IMR-90 (cell line): ENCODE results near the gene HYOU1. TPM values are rescaled to one million over a fixed set of nuclear protein-coding genes. Genes with fewer than 3 reads are reported as not detected.

ENCODE experiments used
- ATAC-seq: fragments of 200-7000 bp; cut with Tn5 transposase; 2 replicates; pipeline ENCODE4 v1.9.1; 2020; ENCODE audit warnings: low read depth, mild to moderate bottlenecking, moderate library complexity
- BruUV-seq: library from RNA; stranded (reverse); fragments of 400-500 nt; replicated peaks from 2 replicates; lab custom pipeline; 2021; lab: Mats Ljungman, UMichigan
- CTCF ChIA-PET: fragments of 300-600 bp; formaldehyde crosslinking; extraction: SDS; loops from one replicate; lab custom pipeline; 2021; ENCODE audit warnings: antibody characterized with exemption; lab: Yijun Ruan, JAX
- POLR2A ChIA-PET: fragments of 300-600 bp; sonication (Branson Sonifier 250); formaldehyde crosslinking; loops from one replicate; lab custom pipeline; 2022; ENCODE audit warnings: antibody characterized with exemption; ENCODE audit not compliant: unreplicated experiment; lab: Charles Lee
- DNase-seq: peaks from one replicate; pipeline ENCODE4 v3.0.0; 2013
- H2AFZ ChIP-seq: replicated peaks from 2 replicates; pipeline ENCODE3; 2013; ENCODE audit warnings: low read length, mild to moderate bottlenecking; ENCODE audit not compliant: poor library complexity
- H2AK5ac ChIP-seq: 2 replicates; pipeline ENCODE4 v1.6.1; 2013; ENCODE audit warnings: low read depth, low read length, inconsistent platforms
- H2AK9ac ChIP-seq: replicated peaks from 2 replicates; pipeline ENCODE3; 2013; ENCODE audit warnings: mild to moderate bottlenecking, low read depth, low read length, moderate library complexity; ENCODE audit not compliant: poor library complexity
- H2BK120ac ChIP-seq: 2 replicates; pipeline ENCODE4 v1.6.1; 2013; ENCODE audit warnings: low read depth, low read length, inconsistent platforms
- H2BK15ac ChIP-seq: 3 replicates; pipeline ENCODE4 v1.6.1; 2013; ENCODE audit warnings: low read depth, low read length, inconsistent platforms
- H2BK20ac ChIP-seq: 2 replicates; pipeline ENCODE4 v1.6.1; 2013; ENCODE audit warnings: low read depth, mild to moderate bottlenecking, inconsistent platforms, low read length, moderate library complexity
- H2BK5ac ChIP-seq: 2 replicates; pipeline ENCODE4 v1.6.1; 2013; ENCODE audit warnings: mild to moderate bottlenecking, low read depth, low read length, inconsistent platforms; ENCODE audit not compliant: poor library complexity, severe bottlenecking
- H3K14ac ChIP-seq: replicated peaks from 2 replicates; pipeline ENCODE4 v1.6.1; 2013; ENCODE audit warnings: low read depth, low read length, inconsistent platforms
- H3K18ac ChIP-seq: 2 replicates; pipeline ENCODE4 v1.6.1; 2013; ENCODE audit warnings: low read depth, low read length, control low read depth
- H3K23ac ChIP-seq: 2 replicates; pipeline ENCODE4 v1.6.1; 2013; ENCODE audit warnings: low read depth, low read length, inconsistent platforms
- H3K27ac ChIP-seq: 2 replicates; pipeline ENCODE4 v1.5.1; 2013; ENCODE audit warnings: mild to moderate bottlenecking, control low read depth, low read length; ENCODE audit not compliant: insufficient read depth
- H3K27me3 ChIP-seq: 2 replicates; pipeline ENCODE4 v1.6.1; 2013; ENCODE audit warnings: low read length; ENCODE audit not compliant: control insufficient read depth, insufficient read depth
- H3K36me3 ChIP-seq: 2 replicates; pipeline ENCODE4 v1.6.1; 2013; ENCODE audit warnings: low read length, mixed read lengths; ENCODE audit not compliant: control insufficient read depth, insufficient read depth
- H3K4ac ChIP-seq: 2 replicates; pipeline ENCODE4 v1.6.1; 2013; ENCODE audit warnings: low read depth, low read length, inconsistent platforms
- H3K4me1 ChIP-seq: 2 replicates; pipeline ENCODE4 v1.6.1; 2013; ENCODE audit warnings: low read length, mixed read lengths; ENCODE audit not compliant: control insufficient read depth, insufficient read depth
- H3K4me2 ChIP-seq: 2 replicates; pipeline ENCODE4 v1.6.1; 2013; ENCODE audit warnings: low read depth, mild to moderate bottlenecking, control low read depth, low read length, moderate library complexity
- H3K4me3 ChIP-seq: 2 replicates; pipeline ENCODE4 v1.5.1; 2013; ENCODE audit warnings: low read depth, mild to moderate bottlenecking, control low read depth, low read length, moderate library complexity; ENCODE audit not compliant: insufficient read depth
- H3K56ac ChIP-seq: 2 replicates; pipeline ENCODE4 v1.6.1; 2013; ENCODE audit warnings: low read length, inconsistent platforms; ENCODE audit not compliant: insufficient read depth; ENCODE audit errors: extremely low read depth
- H3K79me1 ChIP-seq, 2 experiments: 2 replicates each; pipeline ENCODE4 v1.6.1; 2013; ENCODE audit warnings: low read length in 2 of 2, inconsistent platforms in 1 of 2, low read depth in 1 of 2
- H3K9ac ChIP-seq: 2 replicates; pipeline ENCODE4 v1.6.1; 2013; ENCODE audit warnings: low read depth, low read length, control low read depth
- H3K9me1 ChIP-seq: 2 replicates; pipeline ENCODE4 v1.6.1; 2013; ENCODE audit warnings: low read length, inconsistent platforms; ENCODE audit not compliant: insufficient read depth
- H3K9me3 ChIP-seq: 2 replicates; pipeline ENCODE4 v1.6.1; 2013; ENCODE audit warnings: low read length; ENCODE audit not compliant: control insufficient read depth, insufficient read depth
- H4K20me1 ChIP-seq: 2 replicates; pipeline ENCODE4 v1.6.1; 2013; ENCODE audit warnings: low read length, inconsistent platforms; ENCODE audit not compliant: insufficient read depth
- H4K5ac ChIP-seq: 2 replicates; pipeline ENCODE4 v1.6.1; 2013; ENCODE audit warnings: mild to moderate bottlenecking, low read depth, low read length, control low read depth
- H4K8ac ChIP-seq, 2 experiments: 2 replicates each; pipeline ENCODE4 v1.6.1; 2013; ENCODE audit warnings: low read depth in 2 of 2, low read length in 2 of 2, control low read depth in 1 of 2, inconsistent platforms in 1 of 2
- H4K91ac ChIP-seq: 2 replicates; pipeline ENCODE4 v1.6.1; 2013; ENCODE audit warnings: low read depth, low read length, inconsistent platforms; ENCODE audit not compliant: insufficient read depth
- BHLHE40 ChIP-seq: fragments of 150-350 bp; IDR thresholded peaks from 2 replicates; pipeline ENCODE4 v1.6.1; 2016; ENCODE audit warnings: mild to moderate bottlenecking, low read depth, low read length
- CEBPB ChIP-seq: IDR thresholded peaks from 2 replicates; pipeline ENCODE4 v1.6.1; 2012; ENCODE audit warnings: low read depth, low read length, improper control_type of control experiment
- CHD1 ChIP-seq: IDR thresholded peaks from 2 replicates; pipeline ENCODE4 v1.6.1; 2012; ENCODE audit warnings: low read depth, low read length, improper control_type of control experiment
- MAFK ChIP-seq: IDR thresholded peaks from 2 replicates; pipeline ENCODE4 v1.6.1; 2012; ENCODE audit warnings: low read depth, low read length, improper control_type of control experiment
- MAZ ChIP-seq: IDR thresholded peaks from 2 replicates; pipeline ENCODE4 v1.6.1; 2012; ENCODE audit warnings: low read depth, mild to moderate bottlenecking, low read length, improper control_type of control experiment, moderate library complexity, borderline replicate concordance
- MXI1 ChIP-seq: IDR thresholded peaks from 2 replicates; pipeline ENCODE4 v1.6.1; 2012; ENCODE audit warnings: low read depth, mild to moderate bottlenecking, low read length, moderate library complexity, borderline replicate concordance
- NFE2L2 ChIP-seq: fragments of 150-350 bp; IDR thresholded peaks from 2 replicates; pipeline ENCODE4 v1.6.1; 2016; ENCODE audit warnings: low read depth, mild to moderate bottlenecking, low read length
- POLR2A ChIP-seq: IDR thresholded peaks from 2 replicates; pipeline ENCODE4 v1.6.1; 2012; ENCODE audit warnings: mild to moderate bottlenecking, low read depth, low read length
- RAD21 ChIP-seq: IDR thresholded peaks from 2 replicates; pipeline ENCODE4 v1.6.1; 2012; ENCODE audit warnings: low read length, improper control_type of control experiment
- RCOR1 ChIP-seq: IDR thresholded peaks from 2 replicates; pipeline ENCODE4 v1.6.1; 2012; ENCODE audit warnings: mild to moderate bottlenecking, low read length, improper control_type of control experiment; ENCODE audit not compliant: insufficient replicate concordance
- RFX5 ChIP-seq: IDR thresholded peaks from 2 replicates; pipeline ENCODE4 v1.8.0; 2012; ENCODE audit warnings: low read depth, mild to moderate bottlenecking, low read length, moderate library complexity
- SMC3 ChIP-seq: fragments of 150-350 bp; IDR thresholded peaks from 2 replicates; pipeline ENCODE4 v1.6.1; 2016; ENCODE audit warnings: low read depth, mild to moderate bottlenecking, antibody characterized with exemption, low read length, moderate library complexity
- USF2 ChIP-seq: fragments of 150-350 bp; IDR thresholded peaks from 2 replicates; pipeline ENCODE4 v1.6.1; 2017; ENCODE audit warnings: mild to moderate bottlenecking, antibody characterized with exemption, low read length, low read depth
- WGBS, 2 experiments: methylation state at CpG; one replicate each; pipeline versions ENCODE4 v1.1.5 to v1.1.7; 2013; ENCODE audit warnings: missing lambda C conversion rate in 2 of 2; ENCODE audit not compliant: insufficient read length in 1 of 2; ENCODE audit errors: extremely low coverage in 2 of 2; 5-methylcytosine and 5-hydroxymethylcytosine counted together
- dilution Hi-C: fragments of 300-500 bp; cut with HindIII; formaldehyde crosslinking; loops from one replicate; pipeline ENCODE4 v1.14.3; 2018; ENCODE audit warnings: low sequenced_read_pairs; ENCODE audit not compliant: unreplicated experiment
- in situ Hi-C: fragments of 300-500 bp; cut with MboI; formaldehyde crosslinking; loops from 3 replicates; pipeline ENCODE4 v1.14.3; 2019; ENCODE audit warnings: low sequenced_read_pairs, inconsistent platforms, mixed read lengths
- intact Hi-C: fragments of 100-400 bp; cut with micrococcal nuclease; formaldehyde crosslinking; loops from 2 replicates; pipeline ENCODE4 v1.10.0; 2022
- polyA plus RNA-seq, 3 experiments: library from polyadenylated mRNA; depleted of rRNA; stranded (reverse); fragments of >200 nt; gene quantifications; 2 replicates each; pipeline ENCODE4 v1.2.3, GENCODE V29; 2012; ENCODE audit warnings: low replicate concordance in 1 of 3
- total RNA-seq: library from RNA; depleted of rRNA; stranded (reverse); fragments of >200 nt; gene quantifications from 2 replicates; pipeline ENCODE4 v1.2.3, GENCODE V29; 2012
- TF ChIP-seq, protein P1 (sequence below): conservative IDR thresholded peaks from 2 replicates; pipeline ENCODE4 v1.5.1; 2012; ENCODE audit warnings: mild to moderate bottlenecking, low read depth, low read length, improper control_type of control experiment

HYOU1 gene
- total and polyA plus RNA-seq, 2 of the 4 experiments (the other 2 are of a cell fraction) = 117 to 181 TPM

- Histone ChIP-seq H3K79me1 (peaks cover 2 to 19% of the 10 kb centered on the region in 2 experiments; a peak in 2 of 4 replicates), H3K18ac (no peak within 1 kb of the TSS), H3K9me1 (no peaks in the 10 kb centered on the region; the same call in 1 of the 2 replicates), H4K8ac (peak within 1 kb of the TSS in 1 of 2 experiments; percentile 83; a peak in 1 of 4 replicates), H2AFZ (peak within 1 kb of the TSS; percentile 99), H3K27ac (peak within 1 kb of the TSS; percentile 5; the same call in 1 of the 2 replicates), H2BK5ac (no peak within 1 kb of the TSS), H2AK5ac (peak within 1 kb of the TSS; percentile 30), H3K9ac (peak within 1 kb of the TSS; percentile 47), H3K56ac (no peak within 1 kb of the TSS), H3K4me1 (no peaks in the 10 kb centered on the region), H2BK15ac (no peak within 1 kb of the TSS), H3K23ac (peak within 1 kb of the TSS; percentile 75; the same call in 1 of the 2 replicates), H3K27me3 (no peaks in the 10 kb centered on the region), H4K5ac (no peak within 1 kb of the TSS), H3K4me2 (peak within 1 kb of the TSS; percentile 76), H4K91ac (peak within 1 kb of the TSS; percentile 48), H3K4me3 (peak within 1 kb of the TSS; percentile 65), H3K36me3 (peaks cover 2% of the 10 kb centered on the region), H2BK20ac (no peak within 1 kb of the TSS), H2AK9ac (peak within 1 kb of the TSS; percentile 77), H4K20me1 (no peaks in the 10 kb centered on the region; the same call in 1 of the 2 replicates), H3K9me3 (no peaks in the 10 kb centered on the region), H3K14ac (peak within 1 kb of the TSS; percentile 15; the same call in 1 of the 2 replicates), H2BK120ac (0 out of 2 replicates have a peak within 1 kb of the TSS, but pooled peaks have one; percentile 28), H3K4ac (peak within 1 kb of the TSS; percentile 58)
- intact Hi-C loops (no loop called here), dilution Hi-C loops (no loop called here), in situ Hi-C loops (no loop called here)
- POLR2A ChIA-PET = no interaction called here
- 0% methylated on average over 38 of the region's 67 CpGs; no CpG with 5 or more reads in 1 of the 2 experiments for WGBS, 2 experiments
- BruUV-seq = no TSS peak
- peak; percentile 97 for DNase-seq
- ATAC-seq = peak; percentile 98
- CTCF ChIA-PET = no interaction called here
- TF ChIP-seq POLR2A (no peak), MAFK (no peak), NFE2L2 (no peak), RAD21 (peak; percentile 54; the same call in 1 of the 2 replicates), RFX5 (no peak), RCOR1 (no peak), SMC3 (peak; percentile 52; the same call in 1 of the 2 replicates), CEBPB (peak; percentile 1; the same call in 1 of the 2 replicates), CHD1 (no peak), BHLHE40 (peak; percentile 47; the same call in 1 of the 2 replicates), MAZ (peak; percentile 95), USF2 (peak; percentile 86), MXI1 (peak; percentile 90; the same call in 1 of the 2 replicates)
- TF ChIP-seq, protein P1, sequence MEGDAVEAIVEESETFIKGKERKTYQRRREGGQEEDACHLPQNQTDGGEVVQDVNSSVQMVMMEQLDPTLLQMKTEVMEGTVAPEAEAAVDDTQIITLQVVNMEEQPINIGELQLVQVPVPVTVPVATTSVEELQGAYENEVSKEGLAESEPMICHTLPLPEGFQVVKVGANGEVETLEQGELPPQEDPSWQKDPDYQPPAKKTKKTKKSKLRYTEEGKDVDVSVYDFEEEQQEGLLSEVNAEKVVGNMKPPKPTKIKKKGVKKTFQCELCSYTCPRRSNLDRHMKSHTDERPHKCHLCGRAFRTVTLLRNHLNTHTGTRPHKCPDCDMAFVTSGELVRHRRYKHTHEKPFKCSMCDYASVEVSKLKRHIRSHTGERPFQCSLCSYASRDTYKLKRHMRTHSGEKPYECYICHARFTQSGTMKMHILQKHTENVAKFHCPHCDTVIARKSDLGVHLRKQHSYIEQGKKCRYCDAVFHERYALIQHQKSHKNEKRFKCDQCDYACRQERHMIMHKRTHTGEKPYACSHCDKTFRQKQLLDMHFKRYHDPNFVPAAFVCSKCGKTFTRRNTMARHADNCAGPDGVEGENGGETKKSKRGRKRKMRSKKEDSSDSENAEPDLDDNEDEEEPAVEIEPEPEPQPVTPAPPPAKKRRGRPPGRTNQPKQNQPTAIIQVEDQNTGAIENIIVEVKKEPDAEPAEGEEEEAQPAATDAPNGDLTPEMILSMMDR = peak; percentile 95
Measured at GRCh38 chr11:119030329-119031047, 26.5 kb downstream of the HYOU1 start, which contains the start of gene SLC37A4. TSS of gene SLC37A4 (minus strand) at chr11:119030877.
